Middle frontal gyrus (tissue), 1 donor: ENCODE data around the gene VDAC1.

Source experiments
- DNase-seq: peaks from one replicate; pipeline ENCODE4 v3.0.0-alpha.2; 2015; ENCODE audit warnings: low spot score; ENCODE audit errors: extremely low spot score

Gene VDAC1

GRCh38 chr5:134025786-134026185 is 21.0 kb upstream of the VDAC1 start:
- DNase-seq: no peak

- DNase-seq: no peak
These were observed 20.0 kb upstream of the VDAC1 start for GRCh38 chr5:134024811-134025210.

- no peak for DNase-seq
These were observed 17.6 kb upstream of the VDAC1 start for GRCh38 chr5:134022333-134022732.

GRCh38 chr5:134020188-134020587 is 15.4 kb upstream of the VDAC1 start:
- DNase-seq: no peak

- no peak for DNase-seq
These were observed 14.9 kb upstream of the VDAC1 start for GRCh38 chr5:134019636-134020035.

GRCh38 chr5:134018986-134019316 is 14.2 kb upstream of the VDAC1 start:
- no peak for DNase-seq

- DNase-seq: no peak
These were observed 13.6 kb upstream of the VDAC1 start for GRCh38 chr5:134018154-134018985.

- no peak for DNase-seq
These were observed 3.5 kb upstream of the VDAC1 start for GRCh38 chr5:134008266-134008749.

- no peak for DNase-seq
These were observed 2.9 kb upstream of the VDAC1 start for GRCh38 chr5:134007581-134008265.

- no peak for DNase-seq
These were observed 1.3 kb upstream of the VDAC1 start for GRCh38 chr5:134006115-134006514.

- no peak for DNase-seq
These were observed 764 bp upstream of the VDAC1 start for GRCh38 chr5:134005417-134006061.

GRCh38 chr5:134003817-134004625 is 754 bp downstream of the VDAC1 start:
- no peak for DNase-seq

GRCh38 chr5:134003064-134003816 is 1.5 kb downstream of the VDAC1 start:
- DNase-seq: no peak

- DNase-seq: no peak
These were observed 2.6 kb downstream of the VDAC1 start for GRCh38 chr5:134001938-134002731.

GRCh38 chr5:134000696-134001453 is 3.9 kb downstream of the VDAC1 start:
- no peak for DNase-seq

GRCh38 chr5:134000091-134000511 is 4.7 kb downstream of the VDAC1 start:
- DNase-seq: no peak

- no peak for DNase-seq
These were observed 6.0 kb downstream of the VDAC1 start for GRCh38 chr5:133998807-133999206.

GRCh38 chr5:133998042-133998441 is 6.7 kb downstream of the VDAC1 start:
- DNase-seq: no peak

GRCh38 chr5:133996683-133997252 is 8.0 kb downstream of the VDAC1 start:
- DNase-seq: no peak
